IPS DF 6.9 (cell line): ENCODE measurements around the gene ABAT.
"Not testable (repeated sequence)": the region's sequence is repeated elsewhere in the genome, so short reads cannot be mapped to it uniquely, and the experiment has no call there.

Source experiments
- DNase-seq: peaks from one replicate; pipeline ENCODE4 v3.0.0-alpha.2; 2013; ENCODE audit warnings: low read depth, low spot score
- H3K27ac ChIP-seq: one replicate; pipeline ENCODE4 v1.5.1; 2013; ENCODE audit warnings: low read length, control low read depth
- H3K27me3 ChIP-seq: 2 replicates; pipeline ENCODE4 v1.6.1; 2013; ENCODE audit warnings: mild to moderate bottlenecking, low read length; ENCODE audit not compliant: control insufficient read depth, insufficient read depth
- H3K36me3 ChIP-seq: 2 replicates; pipeline ENCODE4 v1.6.1; 2013; ENCODE audit warnings: low read length; ENCODE audit not compliant: control insufficient read depth, insufficient read depth
- H3K4me1 ChIP-seq: 2 replicates; pipeline ENCODE4 v1.6.1; 2013; ENCODE audit warnings: low read length; ENCODE audit not compliant: control insufficient read depth, insufficient read depth
- H3K4me3 ChIP-seq: 2 replicates; pipeline ENCODE4 v1.5.1; 2013; ENCODE audit warnings: mild to moderate bottlenecking, low read length
- H3K9me3 ChIP-seq: 2 replicates; pipeline ENCODE4 v1.6.1; 2013; ENCODE audit warnings: low read length, inconsistent platforms; ENCODE audit not compliant: control insufficient read depth, insufficient read depth
- WGBS: extraction: QIAGEN DNeasy Blood & Tissue Kit; methylation state at CpG from one replicate; pipeline ENCODE4 v1.1.7; 2013; ENCODE audit warnings: mixed read lengths, missing lambda C conversion rate; ENCODE audit not compliant: insufficient read length, insufficient coverage; 5-methylcytosine and 5-hydroxymethylcytosine counted together

ABAT gene

DNA sequence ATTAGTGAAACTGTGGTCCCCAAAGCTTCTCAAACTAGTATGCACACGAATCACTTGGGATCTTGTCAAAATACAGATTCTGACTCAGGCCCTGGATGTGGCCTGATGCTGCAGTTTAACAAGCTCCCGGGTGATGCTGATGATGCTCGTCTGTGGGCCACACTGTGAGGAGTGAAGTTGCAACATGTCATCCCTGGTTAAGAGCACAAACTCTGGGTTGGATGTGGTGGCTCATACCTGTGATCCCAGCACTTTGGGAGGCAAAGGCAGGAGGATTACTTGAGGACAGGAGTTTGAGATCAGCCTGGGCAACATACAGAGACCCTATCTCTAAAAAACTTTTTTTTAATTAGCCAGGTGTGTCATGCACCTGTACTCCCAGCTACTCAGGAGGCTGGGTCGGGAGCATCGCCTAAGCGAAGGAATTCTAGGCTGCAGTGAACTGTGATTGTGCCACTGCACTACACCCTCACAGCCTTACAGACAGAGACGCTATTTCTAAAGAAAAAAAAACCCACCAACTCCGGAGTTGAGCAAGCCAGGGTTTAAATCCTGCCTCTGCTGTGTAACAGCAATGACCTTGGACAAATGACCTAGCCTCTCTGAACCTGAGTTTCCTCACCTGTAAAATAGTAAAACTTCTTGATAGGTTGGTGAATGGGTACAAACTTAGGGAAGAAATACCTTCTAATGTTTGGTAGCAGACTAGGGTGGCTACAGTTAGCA, 24.4 kb upstream of the ABAT start:
- no peak overlapping the region for H3K4me3 ChIP-seq
- H3K27ac ChIP-seq, result no peak overlapping the region
- no peak for DNase-seq
- H3K9me3 ChIP-seq, result no peaks in the 10 kb centered on the region
- H3K27me3 ChIP-seq, result no peaks in the 10 kb centered on the region
- H3K4me1 ChIP-seq, result no peaks in the 10 kb centered on the region
- no CpG with 5 or more reads among the region's 8 CpGs for WGBS
- H3K36me3 ChIP-seq, result peaks cover 25% of the 10 kb centered on the region

- DNase-seq, H3K4me1 ChIP-seq, H3K4me3 ChIP-seq, H3K9me3 ChIP-seq, H3K27ac ChIP-seq, H3K27me3 ChIP-seq: not testable (repeated sequence)
- peaks cover 11% of the 10 kb centered on the region for H3K36me3 ChIP-seq
- WGBS, result no CpG with 5 or more reads among the region's 7 CpGs
Observed at GRCh38 chr16:8651958-8652357, 22.5 kb upstream of the ABAT start.

- no CpG with 5 or more reads among the region's 1 CpG for WGBS
- H3K9me3 ChIP-seq, result no peaks in the 10 kb centered on the region
- H3K36me3 ChIP-seq, result no peaks in the 10 kb centered on the region
- no peaks in the 10 kb centered on the region for H3K4me1 ChIP-seq
- H3K4me3 ChIP-seq, result no peak overlapping the region
- no peaks in the 10 kb centered on the region for H3K27me3 ChIP-seq
- H3K27ac ChIP-seq, result no peak overlapping the region
- no peak for DNase-seq
Observed at GRCh38 chr16:8655184-8655717, 19.2 kb upstream of the ABAT start.

DNA sequence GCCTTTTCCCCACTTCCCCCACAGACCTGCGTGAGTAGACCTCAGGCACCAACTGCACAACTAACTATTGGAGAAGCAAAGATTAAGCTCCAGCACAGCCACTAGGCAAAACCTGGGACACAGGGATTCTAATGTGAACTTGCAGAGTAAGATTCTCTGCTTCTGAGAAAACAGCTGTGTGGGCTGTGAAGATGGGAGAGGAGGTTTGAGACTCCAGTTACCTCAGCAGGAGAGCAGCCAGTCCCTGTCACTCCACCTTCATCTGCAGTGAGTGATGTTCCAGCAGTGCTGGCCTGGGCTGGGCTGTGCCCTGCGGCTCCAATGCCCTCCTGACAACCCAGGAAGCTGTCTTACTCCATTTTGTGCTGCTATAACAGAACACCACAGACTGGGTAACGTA, 18.0 kb upstream of the ABAT start:
- Histone ChIP-seq H3K9me3 (no peaks in the 10 kb centered on the region), H3K36me3 (no peaks in the 10 kb centered on the region), H3K4me1 (no peaks in the 10 kb centered on the region), H3K4me3 (no peak overlapping the region), H3K27ac (no peak overlapping the region), H3K27me3 (no peaks in the 10 kb centered on the region)
- DNase-seq, result no peak
- no CpG with 5 or more reads among the region's 3 CpGs for WGBS

- no peak overlapping the region for H3K4me3 ChIP-seq
- WGBS, result no CpG with 5 or more reads among the region's 13 CpGs
- H3K4me1 ChIP-seq, result no peaks in the 10 kb centered on the region
- H3K9me3 ChIP-seq, result no peaks in the 10 kb centered on the region
- no peaks in the 10 kb centered on the region for H3K36me3 ChIP-seq
- DNase-seq, result peak; percentile 83
- no peak overlapping the region for H3K27ac ChIP-seq
- H3K27me3 ChIP-seq, result no peaks in the 10 kb centered on the region
Observed at GRCh38 chr16:8660841-8661301, 13.5 kb upstream of the ABAT start.

DNA sequence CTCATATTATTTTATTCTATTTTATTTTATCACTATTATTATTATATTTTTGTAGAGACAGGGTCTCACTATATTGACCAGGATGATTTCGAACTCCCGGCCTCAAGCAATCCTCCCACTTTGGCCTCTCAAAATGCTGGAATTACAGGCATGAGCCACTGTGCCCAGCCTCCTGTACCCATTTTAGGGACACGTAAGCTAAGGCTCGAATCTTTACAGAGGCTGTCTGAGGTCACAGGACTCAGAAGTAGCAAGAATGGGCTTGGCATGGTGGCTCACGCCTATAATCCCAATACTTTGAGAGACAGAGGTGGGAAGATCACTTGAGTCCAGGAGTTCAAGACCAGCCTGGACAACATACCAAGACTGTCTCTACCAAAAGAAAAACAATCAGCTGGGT, 12.7 kb upstream of the ABAT start:
- H3K27ac ChIP-seq, result no peak overlapping the region
- DNase-seq, result no peak
- no peak overlapping the region for H3K4me3 ChIP-seq
- H3K9me3 ChIP-seq, result no peaks in the 10 kb centered on the region
- H3K4me1 ChIP-seq, result no peaks in the 10 kb centered on the region
- H3K27me3 ChIP-seq, result no peaks in the 10 kb centered on the region
- no peaks in the 10 kb centered on the region for H3K36me3 ChIP-seq
- no CpG with 5 or more reads among the region's 5 CpGs for WGBS

- Histone ChIP-seq H3K36me3 (no peaks in the 10 kb centered on the region), H3K9me3 (no peaks in the 10 kb centered on the region), H3K4me1 (no peaks in the 10 kb centered on the region), H3K27ac (no peak overlapping the region), H3K4me3 (no peak overlapping the region), H3K27me3 (no peaks in the 10 kb centered on the region)
- no CpG with 5 or more reads among the region's 9 CpGs for WGBS
- DNase-seq, result no peak
Observed at GRCh38 chr16:8663192-8664089, 11.0 kb upstream of the ABAT start.

DNA sequence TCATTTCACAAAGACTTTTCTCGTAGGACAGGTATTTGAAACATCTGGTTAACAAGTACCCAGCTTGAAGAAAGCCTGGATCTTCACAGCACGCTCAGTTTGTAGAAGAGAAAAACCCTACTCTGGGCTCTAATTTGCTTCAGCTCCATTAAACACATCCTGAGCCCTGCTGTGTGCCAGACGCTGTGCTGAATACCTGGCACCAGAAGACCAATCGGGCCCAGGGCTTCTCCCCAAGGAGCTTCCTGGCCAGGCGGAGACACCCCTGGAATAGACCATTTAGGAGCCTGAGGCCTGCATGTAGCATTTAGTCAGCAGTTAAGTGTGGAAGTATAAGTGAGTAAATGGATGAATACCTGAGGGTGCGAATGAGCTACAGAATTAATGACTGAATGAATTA, 8.9 kb upstream of the ABAT start:
- no peak for DNase-seq
- H3K4me3 ChIP-seq, result no peak overlapping the region
- H3K27me3 ChIP-seq, result no peaks in the 10 kb centered on the region
- H3K9me3 ChIP-seq, result no peaks in the 10 kb centered on the region
- H3K36me3 ChIP-seq, result no peaks in the 10 kb centered on the region
- no peak overlapping the region for H3K27ac ChIP-seq
- WGBS, result no CpG with 5 or more reads among the region's 6 CpGs
- no peaks in the 10 kb centered on the region for H3K4me1 ChIP-seq

- no peaks in the 10 kb centered on the region for H3K36me3 ChIP-seq
- H3K27ac ChIP-seq, result no peak overlapping the region
- no peaks in the 10 kb centered on the region for H3K4me1 ChIP-seq
- no peaks in the 10 kb centered on the region for H3K9me3 ChIP-seq
- no peaks in the 10 kb centered on the region for H3K27me3 ChIP-seq
- no CpG with 5 or more reads among the region's 3 CpGs for WGBS
- DNase-seq, result no peak
- H3K4me3 ChIP-seq, result no peak overlapping the region
Observed at GRCh38 chr16:8667492-8667891, 6.9 kb upstream of the ABAT start.

GRCh38 chr16:8668113-8668512, 6.3 kb upstream of the ABAT start:
- no peaks in the 10 kb centered on the region for H3K9me3 ChIP-seq
- H3K4me3 ChIP-seq, result no peak overlapping the region
- no peak overlapping the region for H3K27ac ChIP-seq
- DNase-seq, result no peak
- WGBS, result no CpG with 5 or more reads among the region's 5 CpGs
- no peaks in the 10 kb centered on the region for H3K4me1 ChIP-seq
- no peaks in the 10 kb centered on the region for H3K27me3 ChIP-seq
- no peaks in the 10 kb centered on the region for H3K36me3 ChIP-seq
